CD4-positive, alpha-beta T cell (primary cell): ENCODE data around the gene TBC1D14. TPM values are rescaled to one million over a fixed set of nuclear protein-coding genes. Genes with fewer than 3 reads are reported as not detected.

ENCODE experiments used
- ATAC-seq: fragments of 200-7000 bp; cut with Tn5 transposase; one replicate; pipeline ENCODE4 v1.10.0; 2022; ENCODE audit warnings: mild to moderate bottlenecking; ENCODE audit not compliant: poor library complexity
- CTCF ChIA-PET: fragments of 350-600 bp; sonication (Branson Sonifier 250); formaldehyde crosslinking; loops from one replicate; lab custom pipeline; 2021; ENCODE audit warnings: antibody characterized with exemption, inconsistent platforms; lab: Charles Lee
- POLR2A ChIA-PET: fragments of 350-600 bp; sonication (Branson Sonifier 250); formaldehyde crosslinking; loops from one replicate; lab custom pipeline; 2021; ENCODE audit warnings: antibody characterized with exemption, inconsistent platforms; lab: Charles Lee
- DNase-seq, 14 experiments: peaks; one replicate each; pipeline ENCODE4 v3.0.0-alpha.2; 2013 to 2020; ENCODE audit warnings: mixed read lengths in 2 of 14
- H3K27ac ChIP-seq, 2 donors: one replicate each; pipeline versions ENCODE4 v1.5.1 to v1.7.0; 2013; ENCODE audit warnings: low read length in 2 of 2, low read depth in 1 of 2, mild to moderate bottlenecking in 1 of 2
- H3K27me3 ChIP-seq, 2 experiments: 1 replicate in 1 of 2; 2 replicates in 1 of 2; pipeline versions ENCODE4 v1.6.1 to v1.7.0; 2013; ENCODE audit warnings: low read length in 2 of 2, control low read depth in 1 of 2, mild to moderate bottlenecking in 1 of 2, moderate library complexity in 1 of 2; ENCODE audit not compliant: insufficient read depth in 2 of 2, control insufficient read depth in 1 of 2
- H3K36me3 ChIP-seq: one replicate; pipeline ENCODE4 v1.6.1; 2013; ENCODE audit warnings: low read length, control low read depth; ENCODE audit not compliant: insufficient read depth
- H3K4me1 ChIP-seq: one replicate; pipeline ENCODE4 v1.6.1; 2013; ENCODE audit warnings: low read length, control low read depth; ENCODE audit not compliant: insufficient read depth
- H3K4me3 ChIP-seq: one replicate; pipeline ENCODE4 v1.5.1; 2013; ENCODE audit warnings: mild to moderate bottlenecking, low read length, moderate library complexity
- H3K9me3 ChIP-seq, 2 experiments: 1 replicate in 1 of 2; 2 replicates in 1 of 2; pipeline versions ENCODE4 v1.6.1 to v1.7.0; 2013; ENCODE audit warnings: low read length in 2 of 2, mild to moderate bottlenecking in 2 of 2, control low read depth in 1 of 2, moderate library complexity in 1 of 2; ENCODE audit not compliant: control insufficient read depth in 1 of 2, insufficient read depth in 1 of 2
- H3K27ac Mint-ChIP-seq: one replicate; pipeline ENCODE4 v1.8.0; 2020; ENCODE audit warnings: mixed read lengths
- H3K27me3 Mint-ChIP-seq: one replicate; pipeline ENCODE4 v1.8.0; 2021; ENCODE audit warnings: mixed read lengths
- H3K36me3 Mint-ChIP-seq: one replicate; pipeline ENCODE4 v1.8.0; 2021; ENCODE audit warnings: low read depth, mixed read lengths
- H3K4me1 Mint-ChIP-seq: one replicate; pipeline ENCODE4 v1.8.0; 2021; ENCODE audit warnings: low read depth, mixed read lengths
- H3K4me3 Mint-ChIP-seq: one replicate; pipeline ENCODE4 v1.8.0; 2020; ENCODE audit warnings: mild to moderate bottlenecking, mixed read lengths
- H3K9me3 Mint-ChIP-seq: one replicate; pipeline ENCODE4 v1.8.0; 2020; ENCODE audit warnings: mixed read lengths
- CTCF ChIP-seq: fragments of 200-600 bp; IDR thresholded peaks from one replicate; pipeline ENCODE4 v1.8.0; 2022; ENCODE audit warnings: antibody characterized with exemption, mild to moderate bottlenecking
- intact Hi-C, 2 experiments: fragments of 100-400 bp; cut with DNase I in 1 of 2; cut with micrococcal nuclease in 1 of 2; formaldehyde crosslinking; loops; one replicate each; pipeline versions ENCODE4 v1.15.1 to v1.9.0; 2023 to 2025; cut with DNase I, micrococcal nuclease
- total RNA-seq, 174 experiments: library from RNA in 2 of 174; stranded (reverse) in 2 of 174; gene quantifications; one replicate each; pipeline ENCODE4 v1.2.3 and lab custom pipeline; 2021 to 2026

TBC1D14 gene
- total RNA-seq, 2 experiments from 2014 or later, result 31.2 to 34.1 TPM

- intact Hi-C loops, result no loop called here
- no peak overlapping the region for H3K27ac Mint-ChIP-seq
- no peak overlapping the region for H3K4me3 ChIP-seq
- no peaks in the 10 kb centered on the region for H3K36me3 ChIP-seq
- no peak overlapping the region for H3K4me3 Mint-ChIP-seq
- no peaks in the 10 kb centered on the region for H3K9me3 ChIP-seq
- no peak for ATAC-seq
- H3K36me3 Mint-ChIP-seq, result peaks cover 6% of the 10 kb centered on the region
- H3K27me3 ChIP-seq, result no peaks in the 10 kb centered on the region
- ChIA-PET CTCF (no interaction called here), POLR2A (no interaction called here)
- no peaks in the 10 kb centered on the region for H3K27me3 Mint-ChIP-seq
- no peak for DNase-seq
- H3K4me1 ChIP-seq, result peaks cover 60% of the 10 kb centered on the region
- no peak overlapping the region for H3K27ac ChIP-seq
- no peaks in the 10 kb centered on the region for H3K9me3 Mint-ChIP-seq
- no peak for TF ChIP-seq CTCF
- peaks cover 43% of the 10 kb centered on the region for H3K4me1 Mint-ChIP-seq
These were observed 44.2 kb downstream of the TBC1D14 start for GRCh38 chr4:6953751-6954380.

- H3K4me1 ChIP-seq, result peaks cover 59% of the 10 kb centered on the region
- no peaks in the 10 kb centered on the region for H3K27me3 ChIP-seq
- no peak overlapping the region for H3K27ac ChIP-seq
- CTCF ChIA-PET, result no interaction called here
- Mint-ChIP-seq H3K4me3 (no peak overlapping the region), H3K4me1 (peaks cover 41% of the 10 kb centered on the region), H3K27me3 (no peaks in the 10 kb centered on the region), H3K36me3 (peaks cover 6% of the 10 kb centered on the region), H3K9me3 (no peaks in the 10 kb centered on the region), H3K27ac (no peak overlapping the region)
- no peak for DNase-seq
- intact Hi-C loops, result no loop called here
- no peak for TF ChIP-seq CTCF
- no peak for ATAC-seq
- POLR2A ChIA-PET, result interaction anchor here (0.8 to 1.6 kb wide), 3 partner anchors 19 to 46 kb away, joined by 3 read pairs; partner anchors contain the start of gene TBC1D14
- H3K9me3 ChIP-seq, result no peaks in the 10 kb centered on the region
- no peak overlapping the region for H3K4me3 ChIP-seq
- peaks cover under 1% of the 10 kb centered on the region for H3K36me3 ChIP-seq
These were observed 45.8 kb downstream of the TBC1D14 start for GRCh38 chr4:6955261-6955911.

DNA sequence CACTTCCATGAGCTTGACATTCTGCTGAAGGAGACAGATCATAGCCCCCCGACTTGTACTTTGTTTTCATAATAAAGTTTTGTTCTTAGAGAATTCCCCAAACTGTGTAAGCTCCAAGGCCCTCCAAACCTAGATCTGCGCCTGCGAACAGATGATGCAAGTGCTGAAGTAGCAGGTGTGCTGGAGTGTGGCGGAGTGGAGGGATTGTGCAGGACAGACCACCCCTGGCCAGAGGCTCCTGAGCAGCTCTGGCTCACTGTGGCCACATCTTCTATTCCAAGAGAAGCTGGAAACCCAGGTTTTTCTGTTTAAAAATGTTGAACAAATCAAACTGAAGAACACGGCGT is 46.4 kb downstream of the TBC1D14 start:
- peaks cover 6% of the 10 kb centered on the region for H3K36me3 ChIP-seq
- peaks cover 6% of the 10 kb centered on the region for H3K36me3 Mint-ChIP-seq
- H3K27ac ChIP-seq, result no peak overlapping the region
- no peak overlapping the region for H3K4me3 ChIP-seq
- H3K27me3 ChIP-seq, result no peaks in the 10 kb centered on the region
- H3K4me1 ChIP-seq, result peaks cover 58% of the 10 kb centered on the region
- no peaks in the 10 kb centered on the region for H3K9me3 Mint-ChIP-seq
- CTCF ChIA-PET, result no interaction called here
- no peaks in the 10 kb centered on the region for H3K27me3 Mint-ChIP-seq
- TF ChIP-seq CTCF, result no peak
- peaks cover 40% of the 10 kb centered on the region for H3K4me1 Mint-ChIP-seq
- intact Hi-C loops, result no loop called here
- H3K9me3 ChIP-seq, result no peaks in the 10 kb centered on the region
- ATAC-seq (no peak), DNase-seq (no peak)
- H3K4me3 Mint-ChIP-seq, result no peak overlapping the region
- no peak overlapping the region for H3K27ac Mint-ChIP-seq
- POLR2A ChIA-PET, result interaction anchor here (0.8 to 1.6 kb wide), 3 partner anchors 18 to 47 kb away, joined by 3 read pairs; partner anchors contain the start of gene TBC1D14
